Measurements from ENCODE around the gene CWF19L1. TPM values are rescaled to one million over a fixed set of nuclear protein-coding genes. Genes with fewer than 3 reads are reported as not detected.

Gene CWF19L1
- total RNA-seq, 1 donor, result 28.1 TPM

DNA sequence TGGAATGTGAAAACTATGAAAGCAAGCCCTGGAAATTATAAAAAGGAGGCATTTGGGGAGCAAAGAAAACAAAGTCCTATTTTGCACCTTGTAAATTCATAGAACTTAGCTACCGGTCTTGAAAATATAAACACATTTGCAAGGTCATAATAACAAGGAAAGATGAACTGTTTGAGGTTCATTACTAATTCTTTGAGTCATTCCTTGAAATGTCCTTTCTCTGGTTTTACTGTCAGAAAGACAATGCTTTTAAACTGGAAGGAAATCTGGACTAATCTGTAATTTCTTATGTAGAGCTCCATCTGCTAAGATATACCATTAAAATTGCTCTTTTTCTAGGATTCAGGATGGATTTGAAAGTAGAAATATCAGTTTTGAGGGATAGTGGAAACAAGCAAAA lies 83.0 kb downstream of the CWF19L1 start:
- H3K4me3 ChIP-seq (ENCODE audit: low read depth, low read length), result peak overlapping the region; percentile 94
- TF ChIP-seq, protein P1, sequence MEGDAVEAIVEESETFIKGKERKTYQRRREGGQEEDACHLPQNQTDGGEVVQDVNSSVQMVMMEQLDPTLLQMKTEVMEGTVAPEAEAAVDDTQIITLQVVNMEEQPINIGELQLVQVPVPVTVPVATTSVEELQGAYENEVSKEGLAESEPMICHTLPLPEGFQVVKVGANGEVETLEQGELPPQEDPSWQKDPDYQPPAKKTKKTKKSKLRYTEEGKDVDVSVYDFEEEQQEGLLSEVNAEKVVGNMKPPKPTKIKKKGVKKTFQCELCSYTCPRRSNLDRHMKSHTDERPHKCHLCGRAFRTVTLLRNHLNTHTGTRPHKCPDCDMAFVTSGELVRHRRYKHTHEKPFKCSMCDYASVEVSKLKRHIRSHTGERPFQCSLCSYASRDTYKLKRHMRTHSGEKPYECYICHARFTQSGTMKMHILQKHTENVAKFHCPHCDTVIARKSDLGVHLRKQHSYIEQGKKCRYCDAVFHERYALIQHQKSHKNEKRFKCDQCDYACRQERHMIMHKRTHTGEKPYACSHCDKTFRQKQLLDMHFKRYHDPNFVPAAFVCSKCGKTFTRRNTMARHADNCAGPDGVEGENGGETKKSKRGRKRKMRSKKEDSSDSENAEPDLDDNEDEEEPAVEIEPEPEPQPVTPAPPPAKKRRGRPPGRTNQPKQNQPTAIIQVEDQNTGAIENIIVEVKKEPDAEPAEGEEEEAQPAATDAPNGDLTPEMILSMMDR (IDR thresholded peaks at IDR 0.05; ENCODE audit: insufficient read depth, low read length), result no peak
- DNase-seq (ENCODE audit: low read depth), result no peak

DNA sequence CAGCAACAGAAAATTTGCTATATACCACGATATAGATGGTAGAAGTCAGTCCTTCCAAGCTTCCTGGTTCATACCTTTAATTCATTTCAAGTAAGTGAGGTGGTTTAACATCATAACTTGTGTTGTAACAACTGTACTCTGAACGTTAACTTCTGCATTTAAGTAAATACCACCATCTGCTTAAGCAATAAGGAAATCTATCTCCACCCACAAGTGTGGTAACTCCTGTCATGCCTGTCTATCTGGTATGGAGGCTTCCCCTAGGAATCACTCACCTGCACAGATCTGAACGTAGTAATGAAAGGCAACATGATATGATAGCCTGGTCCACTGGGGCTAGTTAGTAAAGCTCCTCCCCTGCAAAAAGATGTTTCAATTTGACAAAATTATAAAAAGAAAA lies 84.0 kb downstream of the CWF19L1 start:
- H3K4me3 ChIP-seq (ENCODE audit: low read depth, low read length), result no peak overlapping the region
- no peak for DNase-seq (ENCODE audit: low read depth)
- TF ChIP-seq, protein P1 (IDR thresholded peaks at IDR 0.05; ENCODE audit: insufficient read depth, low read length), result no peak

DNA sequence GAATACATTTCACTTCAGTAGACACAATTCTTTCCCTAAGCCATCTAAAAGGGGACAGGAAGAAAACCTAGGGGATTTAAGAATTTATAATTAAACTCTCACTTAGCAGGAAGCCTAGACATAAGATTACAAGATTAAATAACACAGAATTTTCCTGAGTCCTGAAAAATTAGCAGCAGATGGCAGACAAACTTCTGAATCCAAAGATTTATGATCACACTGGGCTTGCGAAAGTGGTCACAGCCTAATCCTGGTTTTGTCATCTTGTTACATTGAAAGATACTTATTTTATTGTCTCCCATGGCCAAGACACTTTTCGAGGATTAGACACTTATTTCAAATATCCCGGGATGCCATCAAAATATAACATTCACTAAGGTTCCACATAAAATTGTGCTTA lies 84.5 kb downstream of the CWF19L1 start:
- TF ChIP-seq, protein P1 (IDR thresholded peaks at IDR 0.05; ENCODE audit: insufficient read depth, low read length), result no peak

More for the DNA sequence above, 84.5 kb downstream of the CWF19L1 start:
- no peak overlapping the region for H3K4me3 ChIP-seq (ENCODE audit: low read depth, low read length)
- DNase-seq (ENCODE audit: low read depth), result no peak

Small RNA genes lying within 50 kb of the gene (small RNA-seq; reads per million reads assigned to genes)
- gene RNU6-422P (not detected), gene SNORA12 (283 reads per million, percentile 98 among the genes with 10 or more reads in this experiment)

Other genes with a start within 250 kb of the CWF19L1 start
- not detected in 2 replicates for gene CPN1, start 185.8 kb downstream of the CWF19L1 start, total RNA-seq (ENCODE audit: low replicate concordance)
- 49.1 and 53.6 TPM in 2 replicates for gene ERLIN1, start 81.6 kb downstream of the CWF19L1 start, total RNA-seq (ENCODE audit: low replicate concordance)
- 25.0 and 30.3 TPM in 2 replicates for gene CHUK, start 38.0 kb downstream of the CWF19L1 start, total RNA-seq (ENCODE audit: low replicate concordance)
- gene BLOC1S2, start 19.0 kb upstream of the CWF19L1 start, total RNA-seq (ENCODE audit: low replicate concordance), result 56.8 and 68.8 TPM in 2 replicates
- gene PKD2L1, start 62.6 kb upstream of the CWF19L1 start, total RNA-seq (ENCODE audit: low replicate concordance), result not detected in 2 replicates
- gene SCD, start 79.6 kb upstream of the CWF19L1 start, total RNA-seq (ENCODE audit: low replicate concordance), result 99.9 and 283 TPM in 2 replicates
- not detected in 2 replicates for gene WNT8B, start 195.4 kb upstream of the CWF19L1 start, total RNA-seq (ENCODE audit: low replicate concordance)